OCI-LY3 (cell line): Measurements from ENCODE around the gene ZNF649.

Experiments
- H2AFZ ChIP-seq: fragments of 200-600, 300-600 bp; shearing (Covaris generic); 2 replicates; pipeline ENCODE4 v1.6.0; 2014; ENCODE audit warnings: antibody characterized with exemption, low read depth, low read length
- H3K27ac ChIP-seq: fragments of 200-600, 300-600 bp; sonication (generic); 2 replicates; pipeline ENCODE4 v1.5.1; 2014; ENCODE audit warnings: mild to moderate bottlenecking, low read length, moderate library complexity, mixed read lengths
- H3K27me3 ChIP-seq: fragments of 200-600, 300-600 bp; sonication (generic); 2 replicates; pipeline ENCODE4 v1.6.1; 2014; ENCODE audit warnings: low read depth, low read length, mixed read lengths
- H3K36me3 ChIP-seq: fragments of 200-600, 300-600 bp; sonication (generic); replicated peaks from 2 replicates; pipeline ENCODE3; 2014; ENCODE audit warnings: low read depth, low read length, mixed read lengths
- H3K4me1 ChIP-seq: fragments of 300-600, 200-600 bp; sonication (generic); 2 replicates; pipeline ENCODE4 v1.6.1; 2014; ENCODE audit warnings: low read length, mixed read lengths
- H3K4me2 ChIP-seq: fragments of 200-600, 300-600 bp; sonication (generic); 2 replicates; pipeline ENCODE4 v1.6.1; 2014; ENCODE audit warnings: low read length, mixed read lengths
- H3K4me3 ChIP-seq: fragments of 300-600, 200-600 bp; sonication (generic); 2 replicates; pipeline ENCODE4 v1.5.1; 2014; ENCODE audit warnings: antibody characterized with exemption, mild to moderate bottlenecking, low read length, moderate library complexity
- H3K79me2 ChIP-seq: fragments of 300-600, 200-600 bp; shearing (Covaris generic); 2 replicates; pipeline ENCODE4 v1.6.1; 2014; ENCODE audit warnings: mild to moderate bottlenecking, low read length, mixed read lengths
- H3K9ac ChIP-seq: fragments of 300-600, 200-600 bp; shearing (Covaris generic); 2 replicates; pipeline ENCODE4 v1.6.0; 2014; ENCODE audit warnings: mild to moderate bottlenecking, low read length, moderate library complexity
- H3K9me3 ChIP-seq: fragments of 200-600, 300-600 bp; shearing (Covaris generic); 2 replicates; pipeline ENCODE4 v1.6.1; 2014; ENCODE audit warnings: low read length, mixed read lengths; ENCODE audit not compliant: insufficient read depth
- H4K20me1 ChIP-seq: fragments of 200-600, 300-600 bp; sonication (generic); 2 replicates; pipeline ENCODE4 v1.6.1; 2016; ENCODE audit warnings: low read length, mixed read lengths; ENCODE audit not compliant: insufficient read depth
- EZH2phosphoT487 ChIP-seq: fragments of 200-600 bp; shearing (Covaris generic); IDR thresholded peaks from 2 replicates; pipeline ENCODE4 v1.6.1; 2018; ENCODE audit warnings: antibody characterized with exemption, mixed run types, low read depth
- TF ChIP-seq, protein P1 (sequence below): fragments of 200-600, 300-600 bp; sonication (generic); IDR thresholded peaks from 2 replicates; pipeline ENCODE4 v1.5.1; 2014; ENCODE audit warnings: antibody characterized with exemption, low read length, low read depth

ZNF649 gene

DNA sequence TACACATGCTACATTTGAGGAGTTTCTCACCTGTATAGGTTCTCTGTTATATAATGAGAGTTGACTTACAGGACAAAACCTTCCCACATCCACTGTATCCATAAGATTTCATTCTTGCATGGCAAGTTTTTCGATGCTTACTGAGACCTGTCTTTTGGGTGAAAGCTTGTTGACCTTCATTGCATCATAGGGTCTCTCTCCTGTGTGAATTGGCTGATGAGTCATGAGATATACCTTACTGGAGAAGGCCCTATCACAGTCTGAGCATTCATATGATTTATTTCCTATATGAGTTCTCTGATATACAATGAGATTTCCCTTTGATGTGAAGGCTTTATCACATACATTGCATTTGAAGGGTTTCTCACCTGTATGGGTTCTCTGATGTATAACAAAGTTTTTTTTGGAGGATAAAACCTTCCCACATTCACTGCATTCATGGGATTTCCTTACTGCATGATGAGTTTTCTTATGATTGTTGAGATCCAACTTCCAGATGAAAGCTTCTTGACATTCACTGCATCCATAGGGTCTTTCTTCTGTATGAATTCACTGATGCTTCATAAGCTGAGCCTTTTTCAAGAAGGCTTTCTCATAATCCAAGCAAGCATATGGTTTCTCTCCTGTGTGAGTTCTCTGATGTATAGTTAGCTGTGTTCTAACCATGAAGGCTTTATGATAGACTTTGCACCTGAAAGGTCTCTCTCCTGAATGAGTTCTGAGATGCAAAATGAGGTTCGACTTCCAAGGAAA is 42.8 kb downstream of the ZNF649 start:
- Histone ChIP-seq H4K20me1 (no peaks in the 10 kb centered on the region), H3K4me1 (no peaks in the 10 kb centered on the region), H3K27me3 (no peaks in the 10 kb centered on the region), H3K27ac (no peak overlapping the region), H3K79me2 (no peaks in the 10 kb centered on the region), H3K4me3 (no peak overlapping the region), H3K9me3 (peaks cover 63% of the 10 kb centered on the region), H3K9ac (no peak overlapping the region), H3K36me3 (peaks cover 23% of the 10 kb centered on the region), H3K4me2 (no peak overlapping the region), H2AFZ (no peak overlapping the region)
- TF ChIP-seq, protein P1, sequence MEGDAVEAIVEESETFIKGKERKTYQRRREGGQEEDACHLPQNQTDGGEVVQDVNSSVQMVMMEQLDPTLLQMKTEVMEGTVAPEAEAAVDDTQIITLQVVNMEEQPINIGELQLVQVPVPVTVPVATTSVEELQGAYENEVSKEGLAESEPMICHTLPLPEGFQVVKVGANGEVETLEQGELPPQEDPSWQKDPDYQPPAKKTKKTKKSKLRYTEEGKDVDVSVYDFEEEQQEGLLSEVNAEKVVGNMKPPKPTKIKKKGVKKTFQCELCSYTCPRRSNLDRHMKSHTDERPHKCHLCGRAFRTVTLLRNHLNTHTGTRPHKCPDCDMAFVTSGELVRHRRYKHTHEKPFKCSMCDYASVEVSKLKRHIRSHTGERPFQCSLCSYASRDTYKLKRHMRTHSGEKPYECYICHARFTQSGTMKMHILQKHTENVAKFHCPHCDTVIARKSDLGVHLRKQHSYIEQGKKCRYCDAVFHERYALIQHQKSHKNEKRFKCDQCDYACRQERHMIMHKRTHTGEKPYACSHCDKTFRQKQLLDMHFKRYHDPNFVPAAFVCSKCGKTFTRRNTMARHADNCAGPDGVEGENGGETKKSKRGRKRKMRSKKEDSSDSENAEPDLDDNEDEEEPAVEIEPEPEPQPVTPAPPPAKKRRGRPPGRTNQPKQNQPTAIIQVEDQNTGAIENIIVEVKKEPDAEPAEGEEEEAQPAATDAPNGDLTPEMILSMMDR = no peak
- TF ChIP-seq EZH2phosphoT487 = no peak
